HG03565 (cell line): ENCODE data around the gene PDZD8.
A peak's percentile ranks its signal among the peaks of the same experiment; 100 is the strongest.
"Not testable (repeated sequence)": the region's sequence is repeated elsewhere in the genome, so short reads cannot be mapped to it uniquely, and the experiment has no call there.

ENCODE experiments used
- ATAC-seq: cut with Tn5 transposase; IDR thresholded peaks from one replicate; pipeline ENCODE4 v1.9.1; 2021; ENCODE audit warnings: mild to moderate bottlenecking, moderate library complexity; ENCODE audit not compliant: unreplicated experiment

Gene PDZD8

DNA sequence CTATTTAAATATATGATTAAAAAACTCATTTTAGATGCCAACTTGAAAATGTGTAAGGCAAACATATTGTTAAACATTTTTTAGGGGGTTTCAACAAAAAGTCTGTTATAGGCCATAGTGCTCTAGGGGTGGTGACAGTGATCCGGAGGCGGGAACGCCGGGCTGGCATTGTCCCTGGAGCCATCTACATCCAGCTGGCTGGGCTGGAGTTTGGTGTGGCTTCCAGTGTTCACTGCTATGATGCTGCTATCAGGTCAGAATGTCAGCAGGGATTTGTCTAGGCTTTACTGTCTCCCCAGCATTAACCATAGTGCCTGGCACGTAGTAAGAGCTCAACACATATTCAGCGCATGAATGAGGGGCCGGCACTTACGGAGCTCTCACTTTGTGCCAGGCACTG is 136.2 kb downstream of the PDZD8 start:
- no peak for ATAC-seq

DNA sequence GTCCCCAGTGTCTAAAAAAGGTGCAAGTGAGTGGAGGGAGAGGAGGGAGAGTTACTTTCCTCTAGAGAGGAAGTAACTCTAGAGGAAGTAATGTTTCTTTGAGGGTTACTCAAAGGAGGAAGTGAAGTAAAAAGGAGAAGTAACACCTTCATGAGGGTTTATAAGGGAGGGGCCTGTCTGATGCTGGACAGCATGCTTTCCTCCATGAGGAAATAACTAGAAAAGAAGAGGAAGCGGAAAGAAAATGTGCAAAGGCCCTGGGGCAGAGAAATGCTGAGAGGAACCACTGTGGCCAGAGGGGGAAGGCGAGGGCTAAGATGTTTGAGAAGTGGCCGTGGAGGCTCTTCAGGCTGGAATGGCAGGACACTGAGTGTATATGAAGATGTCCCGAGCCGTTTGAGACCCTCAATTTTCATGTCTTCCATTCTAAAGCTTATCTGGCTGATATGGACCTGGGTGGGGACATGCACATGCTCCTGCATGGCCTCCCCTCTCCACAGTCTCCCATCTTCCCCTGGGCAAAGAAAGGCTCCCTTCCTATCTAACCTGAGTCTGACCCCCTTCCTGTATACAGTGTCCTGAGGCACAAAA is 137.7 kb downstream of the PDZD8 start:
- ATAC-seq, result peak; percentile 53

DNA sequence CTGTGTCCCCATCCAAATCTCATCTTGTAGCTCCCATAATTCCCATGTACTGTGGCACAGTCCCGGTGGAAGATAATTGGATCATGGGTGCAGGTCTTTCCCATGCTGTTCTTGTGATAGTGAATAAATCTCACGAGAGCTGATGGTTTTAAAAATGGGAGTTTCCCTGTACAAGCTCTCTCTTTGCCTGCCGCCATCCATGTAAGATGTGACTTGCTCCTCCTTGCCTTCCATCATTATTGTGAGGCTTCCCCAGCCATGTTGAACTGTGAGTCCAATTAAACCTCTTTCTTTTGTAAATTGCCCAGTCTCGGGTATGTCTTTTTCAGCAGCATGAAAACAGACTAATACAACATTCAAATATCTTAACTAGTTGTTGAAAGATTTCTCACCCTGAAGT is 145.1 kb downstream of the PDZD8 start:
- ATAC-seq, result not testable (repeated sequence)

DNA sequence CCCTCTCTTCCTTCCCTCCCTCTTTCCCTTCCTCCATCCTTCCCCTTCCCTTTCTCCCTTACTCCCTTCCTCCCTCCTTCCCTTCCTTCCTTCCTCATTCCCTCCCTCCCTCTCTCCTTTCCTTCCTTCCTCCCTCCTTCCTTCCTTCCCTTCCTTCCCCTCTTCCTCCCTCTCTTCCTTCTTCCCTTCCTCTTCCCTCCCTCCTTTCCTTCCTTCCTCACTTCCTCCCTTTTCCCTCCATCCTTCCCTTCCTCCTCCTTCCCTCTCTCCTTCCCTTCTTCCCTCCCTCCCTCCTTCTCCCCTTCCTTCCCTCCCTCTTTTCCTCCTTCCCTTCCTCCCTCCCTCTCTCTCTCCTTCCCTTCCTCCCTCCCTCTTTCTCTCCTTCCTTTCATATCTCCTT is 147.0 kb downstream of the PDZD8 start:
- no peak for ATAC-seq
